Cardiac fibroblast (primary cell): ENCODE data around the gene NPL.

Source experiments
- DNase-seq, 2 donors: peaks; one replicate each; pipeline versions ENCODE4 v3.0.0 to v3.0.0-alpha.2; 2010; ENCODE audit warnings: low read depth in 2 of 2
- H3K4me3 ChIP-seq, 2 donors: replicated peaks in 1 of 2; 1 replicate in 1 of 2; 2 replicates in 1 of 2; pipeline ENCODE4 v1.5.1; 2011; ENCODE audit warnings: low read depth in 2 of 2, low read length in 2 of 2, mild to moderate bottlenecking in 2 of 2, moderate library complexity in 1 of 2
- TF ChIP-seq, protein P1 (sequence below): IDR thresholded peaks from one replicate; pipeline ENCODE4 v1.5.1; 2011; ENCODE audit warnings: low read depth, mild to moderate bottlenecking, low read length, inconsistent platforms

Gene NPL

GRCh38 chr1:182816863-182817262 lies 27.3 kb downstream of the NPL start:
- TF ChIP-seq, protein P1, sequence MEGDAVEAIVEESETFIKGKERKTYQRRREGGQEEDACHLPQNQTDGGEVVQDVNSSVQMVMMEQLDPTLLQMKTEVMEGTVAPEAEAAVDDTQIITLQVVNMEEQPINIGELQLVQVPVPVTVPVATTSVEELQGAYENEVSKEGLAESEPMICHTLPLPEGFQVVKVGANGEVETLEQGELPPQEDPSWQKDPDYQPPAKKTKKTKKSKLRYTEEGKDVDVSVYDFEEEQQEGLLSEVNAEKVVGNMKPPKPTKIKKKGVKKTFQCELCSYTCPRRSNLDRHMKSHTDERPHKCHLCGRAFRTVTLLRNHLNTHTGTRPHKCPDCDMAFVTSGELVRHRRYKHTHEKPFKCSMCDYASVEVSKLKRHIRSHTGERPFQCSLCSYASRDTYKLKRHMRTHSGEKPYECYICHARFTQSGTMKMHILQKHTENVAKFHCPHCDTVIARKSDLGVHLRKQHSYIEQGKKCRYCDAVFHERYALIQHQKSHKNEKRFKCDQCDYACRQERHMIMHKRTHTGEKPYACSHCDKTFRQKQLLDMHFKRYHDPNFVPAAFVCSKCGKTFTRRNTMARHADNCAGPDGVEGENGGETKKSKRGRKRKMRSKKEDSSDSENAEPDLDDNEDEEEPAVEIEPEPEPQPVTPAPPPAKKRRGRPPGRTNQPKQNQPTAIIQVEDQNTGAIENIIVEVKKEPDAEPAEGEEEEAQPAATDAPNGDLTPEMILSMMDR: no peak
- no peak overlapping the region for H3K4me3 ChIP-seq
- no peak for DNase-seq

DNA sequence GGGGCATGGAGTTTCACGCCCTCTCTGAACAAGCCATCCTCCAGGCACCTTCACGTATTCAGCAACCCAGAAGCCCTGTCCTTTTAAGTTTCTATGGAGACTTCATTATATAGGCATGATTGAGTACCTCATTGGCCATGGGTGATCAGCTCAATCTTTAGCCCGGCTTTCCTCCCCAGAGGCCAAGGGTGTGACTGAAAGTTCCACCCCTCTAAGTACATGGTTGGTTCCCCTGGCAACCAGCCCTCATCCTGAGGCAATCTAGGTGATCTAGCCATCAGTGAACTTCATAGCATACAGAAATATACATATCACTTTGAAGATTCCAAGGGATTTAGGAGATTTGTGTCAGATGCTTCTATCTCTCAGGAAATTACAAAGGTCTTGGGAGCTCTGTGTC lies 28.2 kb downstream of the NPL start:
- TF ChIP-seq, protein P1: no peak
- no peak for DNase-seq
- no peak overlapping the region for H3K4me3 ChIP-seq

- DNase-seq: no peak
- no peak overlapping the region for H3K4me3 ChIP-seq
- TF ChIP-seq, protein P1: no peak
Measured at GRCh38 chr1:182823220-182823619, 33.6 kb downstream of the NPL start.

DNA sequence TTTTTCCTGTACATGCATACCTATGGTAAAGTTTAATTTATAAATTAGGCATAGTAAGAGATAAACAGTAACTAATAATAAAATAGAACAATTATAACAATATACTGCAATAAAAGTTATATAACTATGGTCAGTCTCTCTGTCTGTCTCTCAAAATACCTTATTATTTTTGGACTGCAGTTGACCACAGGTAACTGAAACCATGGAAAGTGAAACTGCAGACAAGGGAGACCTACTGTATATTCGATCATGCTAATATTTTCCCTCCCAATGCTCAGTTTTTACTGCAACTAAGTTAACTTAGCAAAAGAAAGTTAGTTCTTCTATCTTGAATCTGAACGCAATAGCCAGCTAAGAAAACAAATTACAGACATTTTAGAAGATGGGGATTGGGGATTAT lies 37.3 kb downstream of the NPL start:
- no peak for DNase-seq
- no peak overlapping the region for H3K4me3 ChIP-seq
- TF ChIP-seq, protein P1: no peak

DNA sequence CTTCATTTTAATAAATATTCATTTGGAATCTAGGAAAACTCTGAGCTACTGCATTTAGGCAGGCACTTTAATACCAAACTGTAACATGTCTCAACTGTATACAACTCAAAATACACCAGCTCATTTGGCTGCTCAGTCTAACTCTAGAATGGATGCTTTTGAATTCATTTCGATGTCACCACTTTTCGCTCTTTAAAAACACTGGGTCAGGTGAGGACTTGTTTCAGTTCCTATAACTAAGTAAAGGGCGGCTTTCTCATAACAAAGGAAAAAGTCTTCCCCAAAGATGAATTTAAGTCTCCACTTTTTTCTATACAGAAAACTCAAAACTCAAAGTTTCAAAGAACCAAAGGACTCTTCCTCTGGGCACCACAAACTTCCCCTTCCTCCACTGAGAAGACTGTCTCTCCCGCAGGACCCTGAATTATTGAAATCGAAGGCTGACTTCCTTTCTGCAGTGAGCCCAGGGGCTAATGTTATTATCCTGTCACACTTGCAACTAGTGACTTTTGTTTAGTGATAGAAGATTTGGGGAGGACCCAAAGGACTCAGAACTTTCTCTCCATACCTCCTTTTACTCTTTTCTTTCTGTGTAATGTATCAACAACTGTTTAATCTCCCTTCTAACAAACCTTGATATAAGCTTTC lies 39.8 kb downstream of the NPL start:
- no peak for DNase-seq
- H3K4me3 ChIP-seq: no peak overlapping the region
- TF ChIP-seq, protein P1: no peak

GRCh38 chr1:182833271-182833670 lies 43.7 kb downstream of the NPL start:
- TF ChIP-seq, protein P1: no peak
- H3K4me3 ChIP-seq: no peak overlapping the region

DNA sequence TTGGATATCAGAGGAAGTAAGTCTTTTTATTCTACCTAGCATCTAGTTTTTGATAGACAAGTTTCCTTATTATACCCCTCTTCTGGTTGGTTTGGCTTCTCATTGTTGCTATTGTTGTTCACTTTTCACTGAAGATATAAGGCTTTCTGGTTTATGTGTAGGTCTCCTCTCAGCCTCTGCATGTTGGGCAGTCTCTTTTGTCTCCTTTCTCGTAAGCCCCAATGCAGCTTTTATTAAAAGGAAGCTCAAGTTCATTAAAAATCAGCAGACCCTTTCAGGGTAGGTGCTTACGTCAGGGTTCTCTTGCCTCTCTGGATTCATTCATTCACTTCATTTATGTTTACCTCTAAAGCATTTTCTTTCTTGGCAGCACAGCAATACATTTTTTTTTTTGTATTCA lies 44.8 kb downstream of the NPL start:
- no peak for DNase-seq
- H3K4me3 ChIP-seq: no peak overlapping the region
- TF ChIP-seq, protein P1: no peak

More at GRCh38 chr1:182833271-182833670, 43.7 kb downstream of the NPL start:
- DNase-seq: peak; percentile 32 to 65
